Stomach (tissue), 9 donors: ENCODE measurements around the gene CHPT1. TPM values are rescaled to one million over a fixed set of nuclear protein-coding genes. Genes with fewer than 3 reads are reported as not detected.

ENCODE experiments used
- DNase-seq, 2 donors: peaks; one replicate each; pipeline versions ENCODE4 v3.0.0 to v3.0.0-alpha.2; 2013 to 2019
- H3K27ac ChIP-seq, 5 donors: fragments of 200-600 bp in 4 of 5; sonication (generic) in 4 of 5; one replicate each; pipeline ENCODE4 v1.5.1; 2013 to 2019; ENCODE audit warnings: mild to moderate bottlenecking in 1 of 5, moderate library complexity in 1 of 5
- H3K27me3 ChIP-seq, 3 donors: fragments of 200-600 bp; sonication (generic); one replicate each; pipeline ENCODE4 v1.5.1; 2017 to 2019; ENCODE audit warnings: mixed run types in 1 of 3
- H3K36me3 ChIP-seq, 4 donors: fragments of 200-600 bp; sonication (generic); 1 replicate in 3 of 4; 2 replicates in 1 of 4; pipeline ENCODE4 v1.5.1; 2016 to 2019
- H3K4me1 ChIP-seq, 4 donors: fragments of 200-600 bp; sonication (generic); one replicate each; pipeline ENCODE4 v1.5.1; 2016 to 2019
- H3K4me3 ChIP-seq, 4 donors: fragments of 200-600 bp; sonication (generic) in 3 of 4; one replicate each; pipeline ENCODE4 v1.5.1; 2016 to 2019; ENCODE audit warnings: mild to moderate bottlenecking in 1 of 4
- H3K9me3 ChIP-seq, 4 donors: fragments of 200-600 bp; sonication (generic); one replicate each; pipeline ENCODE4 v1.5.1; 2016 to 2019
- EP300 ChIP-seq: sonication (generic); formaldehyde crosslinking; IDR thresholded peaks from one replicate; pipeline ENCODE4 v1.6.1; 2017; ENCODE audit warnings: antibody characterized with exemption
- POLR2A ChIP-seq, 4 donors: fragments of 450-650 bp; IDR thresholded peaks; one replicate each; pipeline ENCODE4 v1.6.1; 2016; ENCODE audit warnings: antibody characterized with exemption in 4 of 4, control low read depth in 2 of 4, mild to moderate bottlenecking in 1 of 4, moderate library complexity in 1 of 4
- POLR2AphosphoS5 ChIP-seq, 3 donors: sonication (generic); formaldehyde crosslinking; IDR thresholded peaks; one replicate each; pipeline ENCODE4 v1.6.1; 2016; ENCODE audit warnings: antibody characterized with exemption in 3 of 3
- WGBS, 5 donors: extraction: QIAGEN DNeasy Blood & Tissue Kit in 3 of 5; methylation state at CpG; one replicate each; pipeline versions ENCODE4 v1.1.5 to v1.1.7; 2013 to 2018; 5-methylcytosine and 5-hydroxymethylcytosine counted together
- intact Hi-C: fragments of 100-400 bp; cut with DNase I; formaldehyde crosslinking; loops from one replicate; pipeline ENCODE4 v1.15.1; 2023; ENCODE audit warnings: low total_unique reads
- polyA plus RNA-seq, 3 donors: library from polyadenylated mRNA; stranded (reverse); fragments of 200-250 nt; gene quantifications; one replicate each; pipeline ENCODE4 v1.2.3, GENCODE V29; 2013
- total RNA-seq, 5 donors: library from RNA; depleted of rRNA; stranded (reverse); fragments of >200 nt; gene quantifications; one replicate each; pipeline versions ENCODE4 v1.1.0 to v1.2.3, GENCODE V29; 2014 to 2016
- TF ChIP-seq, protein P1 (sequence below), 7 experiments: fragments of 450-650 bp in 4 of 7; fragments of 200-600 bp in 3 of 7; sonication (generic) in 3 of 7; IDR thresholded peaks; one replicate each; pipeline ENCODE4 v1.5.1; 2016 to 2019; ENCODE audit warnings: antibody characterized with exemption in 7 of 7, control low read depth in 2 of 7, mild to moderate bottlenecking in 1 of 7
- donor health status: healthy with polysubstance abuse.
- donor health status: Bipolar disorder and iron deficiency.
- donor health status: healthy.

CHPT1 gene
- total and polyA plus RNA-seq, 8 donors = 34.2 to 618 (median 78.9) TPM

DNA sequence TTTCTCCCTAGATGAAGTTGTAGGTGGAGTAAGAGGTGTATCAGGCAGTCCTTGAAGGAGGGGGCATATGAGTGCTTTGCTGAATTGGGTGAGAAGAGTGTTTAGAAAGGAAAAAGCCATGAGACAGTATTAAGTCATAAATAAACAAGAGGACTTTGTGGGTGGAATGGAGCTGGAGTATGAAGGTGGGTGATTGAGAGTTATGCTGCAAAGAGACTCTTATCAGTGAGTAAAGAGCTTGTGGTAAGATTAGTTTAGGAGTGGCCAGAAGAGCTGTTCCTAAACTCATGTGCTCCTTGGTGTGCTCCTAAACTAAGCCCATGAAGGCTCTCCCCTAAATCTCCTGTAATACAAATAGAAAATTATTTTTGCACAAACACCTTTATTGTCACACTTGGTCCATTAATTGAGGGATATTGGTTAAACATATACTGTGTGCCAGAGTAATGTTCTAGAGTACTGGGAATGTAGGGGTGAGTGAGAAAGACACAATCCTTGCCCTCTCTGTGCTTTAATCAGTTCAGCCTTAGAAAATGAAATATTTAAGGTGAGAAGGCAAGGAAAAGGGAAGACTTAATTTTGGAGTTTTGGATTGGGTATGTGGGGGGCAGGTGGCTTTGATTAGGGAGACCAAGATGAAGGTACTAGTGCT is 9.8 kb downstream of the CHPT1 start:
- no peaks in the 10 kb centered on the region for H3K27me3 ChIP-seq
- intact Hi-C loops = no loop called here
- TF ChIP-seq POLR2AphosphoS5 (IDR thresholded peaks at IDR 0.05) (no peak), POLR2A (IDR thresholded peaks at IDR 0.05) (no peak), EP300 (no peak)
- TF ChIP-seq, protein P1, sequence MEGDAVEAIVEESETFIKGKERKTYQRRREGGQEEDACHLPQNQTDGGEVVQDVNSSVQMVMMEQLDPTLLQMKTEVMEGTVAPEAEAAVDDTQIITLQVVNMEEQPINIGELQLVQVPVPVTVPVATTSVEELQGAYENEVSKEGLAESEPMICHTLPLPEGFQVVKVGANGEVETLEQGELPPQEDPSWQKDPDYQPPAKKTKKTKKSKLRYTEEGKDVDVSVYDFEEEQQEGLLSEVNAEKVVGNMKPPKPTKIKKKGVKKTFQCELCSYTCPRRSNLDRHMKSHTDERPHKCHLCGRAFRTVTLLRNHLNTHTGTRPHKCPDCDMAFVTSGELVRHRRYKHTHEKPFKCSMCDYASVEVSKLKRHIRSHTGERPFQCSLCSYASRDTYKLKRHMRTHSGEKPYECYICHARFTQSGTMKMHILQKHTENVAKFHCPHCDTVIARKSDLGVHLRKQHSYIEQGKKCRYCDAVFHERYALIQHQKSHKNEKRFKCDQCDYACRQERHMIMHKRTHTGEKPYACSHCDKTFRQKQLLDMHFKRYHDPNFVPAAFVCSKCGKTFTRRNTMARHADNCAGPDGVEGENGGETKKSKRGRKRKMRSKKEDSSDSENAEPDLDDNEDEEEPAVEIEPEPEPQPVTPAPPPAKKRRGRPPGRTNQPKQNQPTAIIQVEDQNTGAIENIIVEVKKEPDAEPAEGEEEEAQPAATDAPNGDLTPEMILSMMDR (IDR thresholded peaks at IDR 0.05) = no peak
- H3K36me3 ChIP-seq = peaks cover 0 to 4% (median 0%) of the 10 kb centered on the region in 4 donors
- peaks cover 16 to 72% (median 44%) of the 10 kb centered on the region in 4 donors for H3K4me1 ChIP-seq
- peak overlapping the region in 3 of 5 donors; percentile 23 to 56 (median 44) for H3K27ac ChIP-seq
- H3K9me3 ChIP-seq = no peaks in the 10 kb centered on the region
- H3K4me3 ChIP-seq = no peak overlapping the region
- DNase-seq = peak in 1 of 2 donors; percentile 19

DNA sequence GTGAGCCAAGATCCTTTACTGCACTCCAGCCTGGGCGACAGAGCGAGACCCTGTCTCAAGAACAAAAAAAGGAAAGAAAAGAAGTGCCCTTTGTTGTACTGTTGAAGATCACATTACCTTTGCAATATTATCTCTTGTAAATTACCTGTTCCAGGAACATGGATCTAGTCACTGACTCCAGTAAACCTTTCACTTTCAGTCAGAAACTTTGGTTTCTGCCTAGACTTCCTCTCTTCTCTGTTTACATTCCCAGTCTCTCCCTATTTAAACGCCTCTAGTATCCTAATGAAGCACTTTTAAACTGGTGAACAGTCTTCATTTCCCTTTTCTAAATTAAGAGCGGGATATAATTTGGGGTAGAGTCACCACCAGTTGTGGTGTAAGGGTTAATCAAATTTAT is 12.8 kb downstream of the CHPT1 start:
- WGBS, 5 donors = 71 to 79% (median 76%) methylated on average over 4 of the region's 4 CpGs
- intact Hi-C loops = no loop called here
- Histone ChIP-seq H3K4me1 (peaks cover 25 to 80% (median 53%) of the 10 kb centered on the region in 4 donors), H3K27ac (peak overlapping the region in 3 of 5 donors; percentile 23 to 76 (median 30)), H3K27me3 (no peaks in the 10 kb centered on the region), H3K4me3 (no peak overlapping the region), H3K36me3 (peaks cover 0 to 6% (median 0%) of the 10 kb centered on the region in 4 donors), H3K9me3 (no peaks in the 10 kb centered on the region)
- TF ChIP-seq POLR2AphosphoS5 (IDR thresholded peaks at IDR 0.05) = no peak
- DNase-seq = no peak

- intact Hi-C loops = no loop called here
- DNase-seq = peak; percentile 41 to 47
- Histone ChIP-seq H3K36me3 (peaks cover 0 to 20% (median 5%) of the 10 kb centered on the region in 4 donors), H3K4me3 (no peak overlapping the region), H3K27me3 (no peaks in the 10 kb centered on the region), H3K27ac (peak overlapping the region; percentile 23 to 68 (median 36)), H3K9me3 (no peaks in the 10 kb centered on the region), H3K4me1 (peaks cover 11 to 66% (median 42%) of the 10 kb centered on the region in 4 donors)
- 24 to 52% (median 41%) methylated on average over 5 of the region's 5 CpGs for WGBS, 5 donors
- no peak for TF ChIP-seq POLR2A (IDR thresholded peaks at IDR 0.05)
- peak in 1 of 3 donors; percentile 30 for TF ChIP-seq POLR2AphosphoS5 (IDR thresholded peaks at IDR 0.05)
Measured at GRCh38 chr12:101713059-101713682, 15.7 kb downstream of the CHPT1 start.

- intact Hi-C loops = no loop called here
Measured at GRCh38 chr12:101713930-101714329, 16.5 kb downstream of the CHPT1 start.

DNA sequence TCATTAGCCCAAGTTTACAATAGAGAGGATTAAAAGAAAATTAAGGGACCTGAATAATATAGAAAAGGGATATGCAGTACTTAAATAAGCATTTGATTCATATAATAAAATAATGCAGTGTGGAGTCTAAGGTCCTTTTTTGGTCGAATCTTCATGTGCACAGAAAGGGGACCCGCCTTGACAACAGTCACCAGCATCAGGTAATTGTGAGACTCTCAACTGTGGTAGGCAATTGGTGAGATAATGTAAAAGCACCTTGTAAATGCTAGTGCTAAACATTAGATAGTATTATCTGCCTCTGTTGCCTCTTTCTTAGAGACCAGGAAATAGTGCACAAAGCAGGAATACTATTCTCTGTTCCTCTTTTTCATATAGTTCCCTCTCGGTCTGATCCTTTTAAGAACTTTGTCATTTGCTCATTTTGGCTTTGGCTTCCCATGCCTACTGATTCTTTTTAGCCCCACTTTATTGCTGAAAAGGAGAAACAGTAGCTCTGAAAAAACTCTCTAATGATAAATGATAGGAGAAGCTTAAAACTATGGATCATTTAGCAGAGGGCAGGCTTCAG is 17.5 kb downstream of the CHPT1 start:
- intact Hi-C loops = no loop called here

More at GRCh38 chr12:101713930-101714329, 16.5 kb downstream of the CHPT1 start:
- H3K4me1 ChIP-seq = peaks cover 10 to 59% (median 39%) of the 10 kb centered on the region in 4 donors
- TF ChIP-seq EP300 (no peak), POLR2A (IDR thresholded peaks at IDR 0.05) (no peak), POLR2AphosphoS5 (IDR thresholded peaks at IDR 0.05) (no peak)
- TF ChIP-seq, protein P1 (IDR thresholded peaks at IDR 0.05) = no peak
- H3K4me3 ChIP-seq = no peak overlapping the region
- peaks cover 0 to 27% (median 12%) of the 10 kb centered on the region in 4 donors for H3K36me3 ChIP-seq
- WGBS, 5 donors = 52 to 75% (median 62%) methylated on average over 2 of the region's 2 CpGs
- no peak for DNase-seq
- H3K27me3 ChIP-seq = no peaks in the 10 kb centered on the region
- no peaks in the 10 kb centered on the region for H3K9me3 ChIP-seq
- peak overlapping the region in 2 of 5 donors; percentile 55 to 68 for H3K27ac ChIP-seq

More for the DNA sequence above, 17.5 kb downstream of the CHPT1 start:
- H3K27ac ChIP-seq = no peak overlapping the region
- H3K36me3 ChIP-seq = peaks cover 0 to 28% (median 14%) of the 10 kb centered on the region in 4 donors
- no peak overlapping the region for H3K4me3 ChIP-seq
- no peaks in the 10 kb centered on the region for H3K9me3 ChIP-seq
- WGBS, 5 donors = 77 to 81% (median 79%) methylated on average over 3 of the region's 3 CpGs
- no peaks in the 10 kb centered on the region for H3K27me3 ChIP-seq
- no peak for TF ChIP-seq POLR2A (IDR thresholded peaks at IDR 0.05)
- TF ChIP-seq POLR2AphosphoS5 (IDR thresholded peaks at IDR 0.05) = no peak
- no peak for TF ChIP-seq EP300
- TF ChIP-seq, protein P1 (IDR thresholded peaks at IDR 0.05) = no peak
- H3K4me1 ChIP-seq = peaks cover 10 to 57% (median 35%) of the 10 kb centered on the region in 4 donors
- no peak for DNase-seq
